HEK293 (cell line): ENCODE data around the gene STRN3.
"Not testable (repeated sequence)": the region's sequence is repeated elsewhere in the genome, so short reads cannot be mapped to it uniquely, and the experiment has no call there.

Experiments
- KLF16 ChIP-seq: fragments of 450-650 bp; formaldehyde crosslinking; IDR thresholded peaks from 2 replicates; pipeline ENCODE4 v1.5.1; 2017; ENCODE audit warnings: missing biosample characterization, missing genetic modification characterization
- ZNF274 ChIP-seq, 2 experiments: fragments of 200-500 bp in 1 of 2; fragments of 450-650 bp in 1 of 2; sonication (Bioruptor generic) in 1 of 2; formaldehyde crosslinking in 1 of 2; IDR thresholded peaks; 2 replicates each; pipeline versions ENCODE4 v1.5.1 to v1.6.1; 2014 to 2016; ENCODE audit warnings: borderline replicate concordance in 1 of 2, inconsistent platforms in 1 of 2, low read length in 1 of 2, missing biosample characterization in 1 of 2, missing genetic modification characterization in 1 of 2

DNA sequence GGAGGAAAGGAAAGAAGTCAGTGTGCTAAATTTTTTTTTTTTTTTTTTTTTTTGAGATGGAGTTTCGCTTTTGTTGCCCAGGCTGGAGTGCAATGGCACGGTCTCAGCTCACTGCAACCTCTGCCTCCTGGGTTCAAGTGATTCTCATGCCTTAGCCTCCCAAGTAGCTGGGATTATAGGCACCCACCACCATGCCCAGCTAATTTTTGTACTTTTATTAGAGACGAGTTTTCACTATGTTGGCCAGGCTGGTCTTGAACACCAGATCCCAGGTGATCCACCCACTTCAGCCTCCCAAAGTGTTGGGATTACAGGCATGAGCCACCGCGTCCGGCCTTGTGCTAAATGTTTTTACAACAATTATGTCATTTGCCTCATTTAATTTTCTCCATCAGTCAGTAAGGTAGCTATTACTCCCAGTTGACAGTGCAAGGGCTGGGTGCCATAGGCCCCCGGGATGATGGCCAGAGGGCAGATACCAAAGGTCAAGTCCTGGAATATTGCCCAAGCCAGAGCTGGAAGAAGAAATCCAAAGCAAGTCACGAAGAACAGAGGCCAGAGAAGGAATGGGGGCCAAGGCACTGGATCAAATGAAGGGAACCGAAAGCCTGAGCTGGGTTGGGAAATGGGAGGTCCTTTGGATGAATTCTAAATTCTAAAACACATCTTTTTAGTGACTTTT, 26.9 kb upstream of the STRN3 start:
- TF ChIP-seq ZNF274 (IDR thresholded peaks at IDR 0.05; ENCODE audit: low read length); ZNF274 (tag by site-specific recombination; IDR thresholded peaks at IDR 0.05; ENCODE audit: borderline replicate concordance); KLF16 (tag by site-specific recombination): not testable (repeated sequence)
